K562 (cell line): Measurements from ENCODE around the gene METTL25B. TPM values are rescaled to one million over a fixed set of nuclear protein-coding genes. Genes with fewer than 3 reads are reported as not detected.

Source experiments
- ATAC-seq: fragments of 200-7000 bp; cut with Tn5 transposase; 3 replicates; pipeline ENCODE4 v1.9.1; 2020; ENCODE audit warnings: moderate library complexity
- BruUV-seq: library from RNA; stranded (reverse); fragments of 400-500 nt; replicated peaks from 2 replicates; lab custom pipeline; 2021; lab: Mats Ljungman, UMichigan
- CTCF ChIA-PET: fragments of 300-600 bp; formaldehyde crosslinking; extraction: SDS; loops from one replicate; lab custom pipeline; 2021; ENCODE audit warnings: low intra/inter-chr PET ratio; lab: Yijun Ruan, JAX
- POLR2A ChIA-PET: fragments of 300-600, 350-650 bp; sonication (Branson Sonifier 250); formaldehyde crosslinking; extraction: SDS; loops from one replicate; lab custom pipeline; 2021; ENCODE audit warnings: antibody characterized with exemption, inconsistent platforms; lab: Yijun Ruan, JAX
- DNase-seq, 4 experiments: peaks; one replicate each; pipeline versions ENCODE4 v3.0.0 to v3.0.0-alpha.2; 2011 to 2018; ENCODE audit warnings: low spot score in 3 of 4, mixed read lengths in 3 of 4; ENCODE audit errors: extremely low read depth in 1 of 4
- FAIRE-seq: peaks from 2 replicates; lab custom pipeline; 2011; peaks lifted over from hg19 to GRCh38; lab: Jason Lieb, UNC
- H2AFZ ChIP-seq: 2 replicates; pipeline ENCODE4 v1.6.0; 2011; ENCODE audit warnings: low read depth, low read length, control low read depth, inconsistent platforms
- H3K27ac ChIP-seq: fragments of 200-600 bp; 3 replicates; pipeline ENCODE4 v1.8.0; 2011; ENCODE audit warnings: low read depth, mild to moderate bottlenecking, control low read depth, inconsistent platforms, low read length, moderate library complexity, mixed read lengths; ENCODE audit errors: extremely low read depth
- H3K27me3 ChIP-seq, 2 experiments: fragments of 300-600 bp in 1 of 2; 2 replicates in 1 of 2; 3 replicates in 1 of 2; pipeline versions ENCODE4 v1.6.0 to v1.8.0; 2011; ENCODE audit warnings: inconsistent platforms in 2 of 2, low read length in 2 of 2, mild to moderate bottlenecking in 1 of 2, mixed read lengths in 1 of 2, moderate library complexity in 1 of 2; ENCODE audit not compliant: control insufficient read depth in 2 of 2, insufficient read depth in 2 of 2
- H3K36me3 ChIP-seq: fragments of 300-600 bp; 3 replicates; pipeline ENCODE4 v1.8.0; 2011; ENCODE audit warnings: mild to moderate bottlenecking, low read length, inconsistent platforms; ENCODE audit not compliant: control insufficient read depth, insufficient read depth
- H3K4me1 ChIP-seq, 2 experiments: fragments of 200-600 bp in 1 of 2; replicated peaks in 1 of 2; 2 replicates in 1 of 2; 3 replicates in 1 of 2; pipeline versions ENCODE4 v1.5.1 to v1.8.0; 2011; ENCODE audit warnings: inconsistent platforms in 2 of 2, low read length in 2 of 2, mild to moderate bottlenecking in 1 of 2, mixed read lengths in 1 of 2, moderate library complexity in 1 of 2; ENCODE audit not compliant: control insufficient read depth in 2 of 2, insufficient read depth in 2 of 2
- H3K4me2 ChIP-seq: 2 replicates; pipeline ENCODE4 v1.6.1; 2011; ENCODE audit warnings: low read length, control low read depth, inconsistent platforms, mixed read lengths; ENCODE audit not compliant: insufficient read depth
- H3K4me3 ChIP-seq: fragments of 200-600 bp; sonication (generic), shearing (Covaris generic); 2 replicates; pipeline ENCODE4 v1.5.1; 2016; ENCODE audit warnings: control low read depth, inconsistent platforms
- H3K79me2 ChIP-seq: fragments of 200-600 bp; 3 replicates; pipeline ENCODE4 v1.8.0; 2011; ENCODE audit warnings: low read length, inconsistent platforms; ENCODE audit not compliant: control insufficient read depth, insufficient read depth
- H3K9ac ChIP-seq, 2 experiments: 2 replicates each; pipeline versions ENCODE4 v1.6.0 to v1.6.1; 2011; ENCODE audit warnings: low read depth in 2 of 2, low read length in 2 of 2, control low read depth in 1 of 2, inconsistent platforms in 1 of 2, mild to moderate bottlenecking in 1 of 2, mixed read lengths in 1 of 2; ENCODE audit not compliant: insufficient read depth in 1 of 2
- H3K9me1 ChIP-seq: one replicate; pipeline ENCODE4 v1.6.0; 2011; ENCODE audit warnings: inconsistent platforms, mild to moderate bottlenecking, low read length, moderate library complexity; ENCODE audit not compliant: control insufficient read depth, insufficient read depth
- H3K9me3 ChIP-seq: replicated peaks from 2 replicates; pipeline ENCODE4 v1.5.1; 2011; ENCODE audit warnings: low read depth, low read length, inconsistent platforms; ENCODE audit not compliant: control insufficient read depth, insufficient read depth
- H4K20me1 ChIP-seq: replicated peaks from 2 replicates; pipeline ENCODE4 v1.6.1; 2011; ENCODE audit warnings: low read length, inconsistent platforms, mixed read lengths; ENCODE audit not compliant: control insufficient read depth, insufficient read depth
- CEBPB ChIP-seq: fragments of 450-650 bp; IDR thresholded peaks from 2 replicates; pipeline ENCODE4 v1.6.1; 2016; ENCODE audit warnings: missing genetic modification characterization, missing compliant biosample characterization
- GTF2B ChIP-seq: IDR thresholded peaks from 2 replicates; pipeline ENCODE4 v1.6.1; 2011; ENCODE audit not compliant: insufficient read length; ENCODE audit errors: extremely low read depth
- TBP ChIP-seq: optimal IDR thresholded peaks from 2 replicates; pipeline ENCODE3; 2011; ENCODE audit warnings: low read depth, low read length, improper control_type of control experiment
- WGBS: fragments of 100-300 bp; shearing (Covaris generic); methylation state at CpG from one replicate; pipeline ENCODE4 v1.1.6; 2016; ENCODE audit warnings: low coverage, mixed read lengths; ENCODE audit not compliant: insufficient coverage; ENCODE audit errors: missing lambda C conversion rate; 5-methylcytosine and 5-hydroxymethylcytosine counted together
- in situ Hi-C: fragments of 300-500 bp; cut with MboI; formaldehyde crosslinking; loops from 4 replicates; pipeline ENCODE4 v1.15.0; 2018; ENCODE audit warnings: inconsistent platforms, mixed read lengths
- intact Hi-C: fragments of 100-400 bp; cut with micrococcal nuclease; formaldehyde crosslinking; loops from 2 replicates; pipeline ENCODE4 v1.14.2; 2022
- polyA plus RNA-seq, 8 experiments: library from polyadenylated mRNA; depleted of rRNA in 4 of 8; stranded (reverse) in 5 of 8; unstranded in 3 of 8; fragments of >200 nt; fragmentation: Nextera tagmentation in 2 of 8; fragmentation: Illumina TruSeq in 1 of 8; extraction: Ambion mirVana in 2 of 8; extraction: Trizol in 1 of 8; gene quantifications; 2 replicates each; pipeline versions ENCODE4 v1.2.1 to v1.2.3, GENCODE V29; 2011 to 2014; ENCODE audit warnings: inconsistent platforms in 1 of 8, missing spikeins in 1 of 8
- total RNA-seq, 7 experiments: library from RNA; depleted of rRNA in 6 of 7; stranded (reverse); fragments of >200 nt in 6 of 7; fragmentation: Illumina TruSeq in 2 of 7; extraction: Trizol in 2 of 7; gene quantifications; 2 replicates each; pipeline versions ENCODE4 v1.2.1 to v1.2.3, GENCODE V29; 2011 to 2021; ENCODE audit warnings: low replicate concordance in 1 of 7

Gene METTL25B
- total and polyA plus RNA-seq, 9 of the 15 experiments (the other 6 are each of a cell fraction or from before 2014, with no cell fraction given), result 7.7 to 48.3 (median 33.1) TPM

GRCh38 chr1:156765666-156766065 is 37.4 kb downstream of the METTL25B start:
- intact Hi-C loops (loop anchor here (2.0 kb wide), 2 partner anchors 15 to 39 kb away; partner anchors contain the start of gene HDGF), in situ Hi-C loops (loop anchor here (5.0 kb wide), 1 partner anchor 38 kb away; the partner anchor contains the start of genes ISG20L2 and METTL25B)
- Histone ChIP-seq H4K20me1 (no peaks in the 10 kb centered on the region), H3K9ac (peak overlapping the region in 1 of 2 experiments; percentile 91; a peak in 2 of 4 replicates), H3K79me2 (peaks cover 46% of the 10 kb centered on the region), H3K9me3 (no peaks in the 10 kb centered on the region), H3K36me3 (peaks cover 11% of the 10 kb centered on the region), H2AFZ (peak overlapping the region; percentile 89; the same call in 1 of the 2 replicates), H3K9me1 (no peaks in the 10 kb centered on the region), H3K27me3 (no peaks in the 10 kb centered on the region), H3K4me3 (peak overlapping the region; percentile 46; the same call in 1 of the 2 replicates), H3K4me2 (peak overlapping the region; percentile 98), H3K27ac (peak overlapping the region; percentile 70), H3K4me1 (peaks cover 14 to 16% of the 10 kb centered on the region in 2 experiments; a peak in 4 of 5 replicates)
- CTCF ChIA-PET, result no interaction called here
- ATAC-seq (no peak), DNase-seq (no peak), FAIRE-seq (no peak)
- POLR2A ChIA-PET, result interaction anchor here (1.0 to 3.2 kb wide), 3 partner anchors 9 to 14 kb away, joined by 3 to 27 read pairs (median 14); partner anchors contain the start of gene HDGF
- BruUV-seq, result no TSS peak
- peak; percentile 71 for TF ChIP-seq CEBPB (tag)
- TF ChIP-seq GTF2B, result no peak
- TF ChIP-seq TBP, result peak; percentile 12
- 33% methylated on average over 5 of the region's 5 CpGs for WGBS
